Daoy (cell line): Measurements from ENCODE around the gene OR2A25. TPM values are rescaled to one million over a fixed set of nuclear protein-coding genes. Genes with fewer than 3 reads are reported as not detected.
A peak's percentile ranks its signal among the peaks of the same experiment; 100 is the strongest.
"Not testable (repeated sequence)": the region's sequence is repeated elsewhere in the genome, so short reads cannot be mapped to it uniquely, and the experiment has no call there.

ENCODE experiments used
- DNase-seq: peaks from one replicate; pipeline ENCODE4 v3.0.0-alpha.2; 2015; ENCODE audit warnings: low read depth
- total RNA-seq: library from RNA; depleted of rRNA; stranded (reverse); fragments of >200 nt; shearing (Covaris generic); gene quantifications from 2 replicates; pipeline ENCODE4 v1.2.3, GENCODE V29; 2014; rRNA removed

OR2A25 gene
- total RNA-seq, result not detected in 2 replicates

- no peak for DNase-seq
These were observed at the start of gene OR2A25 for GRCh38 chr7:144069511-144069910. Gene OR2A25, plus strand, starts transcription at chr7:144069811. Its CDS starts 4,409 bp downstream, at chr7:144074220.

GRCh38 chr7:144020340-144020739, 49.3 kb upstream of the OR2A25 start:
- no peak for DNase-seq

DNA sequence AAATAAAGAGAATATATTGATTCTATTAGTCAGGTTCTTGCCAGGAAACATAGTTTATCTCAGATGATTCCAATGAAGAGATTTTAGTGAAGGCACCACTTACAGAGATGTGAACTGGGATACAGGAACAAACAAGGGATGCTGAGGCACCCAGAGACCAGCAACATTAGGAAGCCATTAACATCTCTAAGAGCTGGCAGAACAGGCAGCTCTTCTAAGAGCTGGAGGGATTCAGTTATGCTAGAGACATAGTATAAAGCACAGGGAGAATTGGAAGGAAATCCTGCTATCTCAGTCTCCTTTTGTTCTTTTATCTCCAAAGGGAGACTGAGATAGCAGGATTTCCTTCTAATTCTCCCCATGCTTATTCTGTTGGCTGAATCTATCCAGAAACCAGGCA, 47.4 kb upstream of the OR2A25 start:
- no peak for DNase-seq

DNA sequence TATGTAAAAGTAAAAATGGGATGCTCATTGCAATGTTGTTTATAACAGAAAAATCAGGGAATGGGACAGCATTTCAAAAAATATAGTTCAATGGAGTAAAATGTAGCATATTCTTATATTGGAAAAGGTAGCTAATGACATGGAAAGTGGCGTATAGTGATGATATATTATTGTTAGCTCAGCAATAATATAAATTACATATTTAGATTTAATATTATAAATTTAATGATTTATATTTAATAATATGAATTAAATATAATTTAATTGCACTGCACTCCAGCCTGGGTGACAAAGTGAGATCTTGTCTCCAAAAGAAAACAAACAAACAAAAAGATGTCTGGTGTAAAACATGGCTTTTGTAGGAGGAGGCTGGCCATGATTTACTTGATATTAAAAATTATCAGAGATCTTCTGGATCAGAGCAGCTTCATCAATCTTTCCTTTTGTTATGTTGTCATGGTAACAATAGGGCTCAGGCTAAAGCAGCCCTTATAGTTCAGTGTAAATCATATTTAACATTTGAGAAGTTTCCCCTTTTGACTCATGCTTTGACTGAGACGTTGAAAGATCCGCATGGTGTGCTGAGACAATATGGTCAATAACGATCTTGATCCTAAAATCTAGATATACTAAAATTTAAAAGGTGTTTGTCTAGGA, 46.3 kb upstream of the OR2A25 start:
- DNase-seq, result no peak

DNA sequence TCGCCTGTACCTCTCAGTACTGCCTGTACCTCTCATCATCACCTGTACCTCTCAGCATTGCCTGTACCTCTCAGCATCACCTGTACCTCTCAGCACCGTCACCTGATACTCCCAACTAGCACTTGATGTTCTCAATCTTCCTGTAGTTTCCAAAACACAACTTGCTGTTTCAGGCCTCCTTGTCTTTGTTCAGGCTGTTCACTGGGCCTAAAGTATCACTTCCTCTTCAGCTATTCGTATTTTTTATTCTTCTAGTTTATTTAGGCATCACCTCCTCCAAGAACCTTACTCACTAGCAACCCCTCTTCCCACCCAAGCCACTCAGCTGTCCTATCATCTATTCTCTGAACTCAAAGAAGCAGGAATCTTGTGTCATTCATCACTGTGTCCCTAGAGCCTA, 45.4 kb upstream of the OR2A25 start:
- DNase-seq, result no peak

- no peak for DNase-seq
These were observed 43.3 kb upstream of the OR2A25 start for GRCh38 chr7:144026203-144026883.

DNA sequence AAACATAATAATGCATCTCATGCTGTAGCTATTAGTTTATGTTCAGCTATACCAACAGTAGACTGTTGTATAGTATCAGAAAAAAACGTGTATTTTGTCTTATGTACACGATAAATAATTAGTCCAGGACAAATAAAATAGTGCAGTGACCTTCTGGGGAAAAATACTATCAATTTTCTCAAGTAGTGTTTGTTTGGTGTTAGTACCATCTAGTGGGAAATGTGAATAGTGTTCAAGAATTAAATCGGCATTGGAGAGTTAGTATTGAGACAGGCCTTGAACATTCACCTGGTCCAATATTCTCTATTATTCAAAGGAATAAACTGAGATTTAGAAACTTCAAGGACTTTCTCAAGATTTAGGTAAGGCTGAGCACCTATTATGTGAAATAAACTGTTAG, 42.5 kb upstream of the OR2A25 start:
- DNase-seq, result no peak

GRCh38 chr7:144027974-144028373, 41.6 kb upstream of the OR2A25 start:
- DNase-seq, result no peak

- DNase-seq, result no peak
These were observed 41.1 kb upstream of the OR2A25 start for GRCh38 chr7:144028547-144028946.

DNA sequence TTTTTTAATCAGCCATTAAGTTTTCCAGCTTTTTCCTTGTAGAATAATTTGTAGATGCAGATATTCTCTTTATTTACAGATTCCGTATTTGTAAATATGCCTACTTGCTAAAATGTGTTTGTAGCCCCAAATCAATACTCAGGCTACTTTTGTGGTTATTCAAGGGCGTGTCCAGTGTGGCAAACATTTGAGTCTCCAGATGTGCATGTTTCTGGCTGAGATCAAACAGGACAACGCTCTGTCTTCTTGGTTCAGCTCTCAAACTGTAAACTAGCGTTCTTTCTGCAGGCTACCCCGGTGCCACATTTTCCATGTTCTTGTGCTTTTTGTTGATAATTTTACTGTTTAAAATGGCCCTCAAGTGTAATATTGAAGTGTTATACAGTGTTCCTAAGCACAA, 37.1 kb upstream of the OR2A25 start:
- DNase-seq, result no peak

DNA sequence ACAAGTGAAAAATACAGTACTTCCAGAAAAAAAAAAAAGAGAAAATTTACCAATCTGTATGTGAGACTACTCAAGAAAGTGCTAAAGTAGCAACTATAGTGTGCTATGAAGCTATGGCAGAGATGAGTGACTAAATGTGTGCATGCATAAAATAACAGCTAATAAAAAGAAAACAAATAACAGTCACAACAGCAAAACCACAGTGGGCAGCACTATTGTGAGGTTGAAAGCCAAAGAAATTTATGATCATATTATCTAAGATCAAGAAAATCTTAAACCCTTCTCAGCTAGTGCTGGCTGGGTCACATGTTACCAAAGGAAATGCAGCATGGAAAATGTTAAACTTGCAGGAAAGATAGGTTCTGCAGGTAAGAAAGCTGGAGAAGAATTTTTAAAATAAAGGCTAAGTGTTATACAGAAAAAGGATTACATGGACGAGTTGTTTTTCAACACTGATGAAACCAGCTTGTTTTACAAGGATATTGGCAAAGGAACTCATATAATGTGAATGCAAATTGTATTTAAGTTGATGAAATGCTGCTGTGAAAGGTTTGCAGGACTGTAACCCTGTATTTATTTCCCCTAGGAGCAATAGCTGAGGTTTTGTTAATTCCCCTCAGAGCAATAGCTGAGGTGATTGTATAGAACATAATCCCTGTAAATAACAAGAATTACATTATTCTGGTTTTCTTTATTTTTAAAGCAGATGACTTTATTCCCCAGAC, 36.5 kb upstream of the OR2A25 start:
- DNase-seq, result no peak

GRCh38 chr7:144035385-144035784, 34.2 kb upstream of the OR2A25 start:
- DNase-seq, result no peak

GRCh38 chr7:144036302-144036885, 33.2 kb upstream of the OR2A25 start:
- DNase-seq, result no peak

DNA sequence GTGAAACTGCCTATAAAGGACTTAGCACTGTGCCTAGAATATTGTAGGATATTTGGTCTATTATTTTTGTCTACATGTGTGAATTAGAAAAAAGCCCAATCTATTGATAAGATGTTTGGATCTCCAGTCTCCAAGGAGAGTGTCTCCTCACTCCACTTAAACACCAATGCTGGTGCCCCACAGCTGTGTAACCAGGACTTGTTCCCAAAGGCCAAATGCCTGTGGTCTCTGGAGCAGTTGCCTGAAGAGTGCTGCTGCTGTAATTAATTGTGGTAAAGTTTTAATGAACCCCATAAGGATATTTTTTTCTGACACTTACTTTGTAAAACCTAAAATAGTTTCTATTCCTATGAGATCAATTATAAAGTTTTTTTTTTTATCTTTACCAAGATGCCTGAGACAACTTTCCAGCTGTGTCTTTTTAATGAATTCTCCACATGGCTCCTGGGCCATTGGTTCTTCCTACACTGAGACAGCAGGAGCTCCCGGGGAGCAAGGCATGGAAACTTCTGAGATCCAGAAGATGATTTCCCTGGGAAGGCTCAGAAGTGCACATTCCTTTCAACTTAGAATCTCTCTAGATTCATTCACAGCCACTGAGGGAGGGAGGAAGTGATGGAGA, 32.1 kb upstream of the OR2A25 start:
- DNase-seq, result no peak

GRCh38 chr7:144038887-144039286, 30.7 kb upstream of the OR2A25 start:
- DNase-seq, result no peak

GRCh38 chr7:144048648-144049047, 21.0 kb upstream of the OR2A25 start, which contains the start of gene OR2A5:
Gene OR2A5, plus strand, starts transcription at chr7:144048948. Its CDS starts 1,454 bp downstream, at chr7:144050402.
- no peak for DNase-seq

- DNase-seq, result no peak
These were observed 20.1 kb upstream of the OR2A25 start for GRCh38 chr7:144049491-144049890.

DNA sequence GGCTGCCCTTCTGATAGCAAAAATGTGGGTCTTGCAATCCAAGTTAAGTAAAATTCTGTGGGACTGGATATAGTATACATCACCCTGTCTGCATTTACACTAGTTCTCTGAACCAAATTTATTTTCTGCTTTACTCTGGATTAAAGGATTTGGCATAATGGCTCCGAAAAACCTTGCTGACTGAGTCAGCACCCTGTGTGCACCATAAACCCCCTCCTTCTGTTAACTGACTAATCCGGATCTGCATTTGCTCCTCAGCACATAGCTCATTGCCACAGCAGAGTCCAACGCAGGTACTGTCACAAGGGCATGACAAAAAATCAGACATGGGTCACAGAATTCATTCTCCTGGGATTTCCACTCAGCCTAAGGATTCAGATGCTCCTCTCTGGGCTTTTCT, 19.5 kb upstream of the OR2A25 start:
- peak; percentile 17 for DNase-seq

- DNase-seq, result not testable (repeated sequence)
These were observed 18.7 kb upstream of the OR2A25 start for GRCh38 chr7:144050884-144051283.

DNA sequence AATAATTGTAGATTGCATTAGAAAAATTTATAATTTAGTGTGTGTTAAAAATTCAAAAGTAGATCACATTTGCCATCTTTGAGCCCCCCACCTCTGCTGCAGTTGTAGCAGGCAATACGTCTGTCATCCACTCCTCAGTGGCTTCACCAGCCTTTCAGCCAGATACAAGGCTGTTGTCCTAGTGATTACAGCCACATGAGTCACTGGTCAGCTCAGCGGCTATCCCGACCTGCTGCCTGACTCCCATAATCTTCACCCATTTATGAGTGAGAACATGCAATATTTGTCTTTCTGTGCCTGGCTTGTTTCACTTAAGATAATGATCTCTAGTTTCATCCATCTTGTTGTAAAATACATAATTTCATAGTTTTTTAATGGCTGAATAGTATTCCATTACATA, 11.7 kb upstream of the OR2A25 start:
- DNase-seq, result peak; percentile 37

GRCh38 chr7:144063710-144064109, 5.9 kb upstream of the OR2A25 start:
- no peak for DNase-seq

GRCh38 chr7:144069953-144070352, 342 bp downstream of the OR2A25 start:
- DNase-seq, result no peak
